Gastroesophageal sphincter (tissue), 3 donors: ENCODE data around the gene ZNF358.

Source experiments
- EP300 ChIP-seq: sonication (generic); formaldehyde crosslinking; IDR thresholded peaks from one replicate; pipeline ENCODE4 v1.6.1; 2017; ENCODE audit warnings: antibody characterized with exemption, mild to moderate bottlenecking
- POLR2A ChIP-seq, 2 donors: fragments of 450-650 bp; IDR thresholded peaks; one replicate each; pipeline ENCODE4 v1.6.1; 2017; ENCODE audit warnings: antibody characterized with exemption in 2 of 2, mild to moderate bottlenecking in 2 of 2, moderate library complexity in 1 of 2
- POLR2AphosphoS5 ChIP-seq: sonication (generic); formaldehyde crosslinking; IDR thresholded peaks from one replicate; pipeline ENCODE4 v1.6.1; 2017; ENCODE audit warnings: antibody characterized with exemption
- TF ChIP-seq, protein P1 (sequence below), 4 experiments: fragments of 200-600 bp in 2 of 4; fragments of 450-650 bp in 2 of 4; sonication (generic) in 1 of 4; IDR thresholded peaks; one replicate each; pipeline ENCODE4 v1.5.1; 2017 to 2019; ENCODE audit warnings: antibody characterized with exemption in 4 of 4, mild to moderate bottlenecking in 2 of 4, moderate library complexity in 2 of 4

DNA sequence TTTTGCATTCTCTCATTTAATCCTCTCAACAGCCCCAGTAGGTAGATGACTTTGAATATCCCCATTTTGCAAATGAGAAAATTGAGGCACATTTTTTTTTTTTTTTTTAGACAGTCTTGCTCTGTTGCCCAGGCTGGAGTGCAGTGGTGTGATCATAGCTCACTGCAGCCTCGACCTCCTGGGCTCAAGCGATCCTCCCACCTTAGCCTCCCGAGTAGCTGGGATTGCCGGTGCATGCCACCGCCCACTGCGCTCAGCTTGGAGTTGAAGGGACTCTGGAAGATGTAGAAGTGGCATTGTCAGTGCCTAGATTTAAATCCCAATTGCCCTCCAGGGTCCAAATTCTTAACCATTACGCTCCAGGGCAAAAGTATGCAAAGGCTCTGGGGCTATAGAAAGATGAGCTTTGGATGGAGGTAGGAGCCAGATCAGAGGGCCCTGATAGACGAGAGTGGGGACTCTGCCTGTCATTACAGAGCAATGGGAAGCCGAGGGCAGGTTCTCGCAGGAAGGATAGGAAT lies 5.7 kb downstream of the ZNF358 start:
- TF ChIP-seq, protein P1, sequence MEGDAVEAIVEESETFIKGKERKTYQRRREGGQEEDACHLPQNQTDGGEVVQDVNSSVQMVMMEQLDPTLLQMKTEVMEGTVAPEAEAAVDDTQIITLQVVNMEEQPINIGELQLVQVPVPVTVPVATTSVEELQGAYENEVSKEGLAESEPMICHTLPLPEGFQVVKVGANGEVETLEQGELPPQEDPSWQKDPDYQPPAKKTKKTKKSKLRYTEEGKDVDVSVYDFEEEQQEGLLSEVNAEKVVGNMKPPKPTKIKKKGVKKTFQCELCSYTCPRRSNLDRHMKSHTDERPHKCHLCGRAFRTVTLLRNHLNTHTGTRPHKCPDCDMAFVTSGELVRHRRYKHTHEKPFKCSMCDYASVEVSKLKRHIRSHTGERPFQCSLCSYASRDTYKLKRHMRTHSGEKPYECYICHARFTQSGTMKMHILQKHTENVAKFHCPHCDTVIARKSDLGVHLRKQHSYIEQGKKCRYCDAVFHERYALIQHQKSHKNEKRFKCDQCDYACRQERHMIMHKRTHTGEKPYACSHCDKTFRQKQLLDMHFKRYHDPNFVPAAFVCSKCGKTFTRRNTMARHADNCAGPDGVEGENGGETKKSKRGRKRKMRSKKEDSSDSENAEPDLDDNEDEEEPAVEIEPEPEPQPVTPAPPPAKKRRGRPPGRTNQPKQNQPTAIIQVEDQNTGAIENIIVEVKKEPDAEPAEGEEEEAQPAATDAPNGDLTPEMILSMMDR (IDR thresholded peaks at IDR 0.05), result no peak
- TF ChIP-seq POLR2A (IDR thresholded peaks at IDR 0.05), result no peak
- no peak for TF ChIP-seq POLR2AphosphoS5
- TF ChIP-seq EP300, result no peak
